Ishikawa (cell line): Measurements from ENCODE around the gene PLEKHA3.

ENCODE experiments used
- EP300 ChIP-seq: IDR thresholded peaks from 2 replicates; pipeline ENCODE4 v1.6.1; 2012; ENCODE audit warnings: borderline replicate concordance
- FOXM1 ChIP-seq: IDR thresholded peaks from 2 replicates; pipeline ENCODE4 v1.6.1; 2012; ENCODE audit warnings: low read depth, borderline replicate concordance
- RAD21 ChIP-seq: IDR thresholded peaks from 2 replicates; pipeline ENCODE4 v1.6.1; 2012; ENCODE audit warnings: low read depth
- TAF1 ChIP-seq: IDR thresholded peaks from 2 replicates; pipeline ENCODE4 v1.6.1; 2012; ENCODE audit warnings: low read depth, mild to moderate bottlenecking
- TCF12 ChIP-seq: IDR thresholded peaks from 2 replicates; pipeline ENCODE4 v1.6.1; 2012; ENCODE audit warnings: low read depth
- YY1 ChIP-seq: IDR thresholded peaks from 2 replicates; pipeline ENCODE4 v1.6.1; 2012; ENCODE audit warnings: low read depth
- ZBTB7A ChIP-seq: IDR thresholded peaks from 2 replicates; pipeline ENCODE4 v1.6.1; 2012; ENCODE audit warnings: low read depth
- TF ChIP-seq, protein P1 (sequence below): IDR thresholded peaks from 2 replicates; pipeline ENCODE4 v1.6.1; 2012

GRCh38 chr2:178510384-178510783 lies 30.1 kb downstream of the PLEKHA3 start:
- TF ChIP-seq TCF12 (no peak), TAF1 (no peak), FOXM1 (no peak), EP300 (no peak), RAD21 (no peak), YY1 (no peak), ZBTB7A (no peak)
- TF ChIP-seq, protein P1, sequence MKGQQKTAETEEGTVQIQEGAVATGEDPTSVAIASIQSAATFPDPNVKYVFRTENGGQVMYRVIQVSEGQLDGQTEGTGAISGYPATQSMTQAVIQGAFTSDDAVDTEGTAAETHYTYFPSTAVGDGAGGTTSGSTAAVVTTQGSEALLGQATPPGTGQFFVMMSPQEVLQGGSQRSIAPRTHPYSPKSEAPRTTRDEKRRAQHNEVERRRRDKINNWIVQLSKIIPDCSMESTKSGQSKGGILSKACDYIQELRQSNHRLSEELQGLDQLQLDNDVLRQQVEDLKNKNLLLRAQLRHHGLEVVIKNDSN, result no peak
